Loucy (cell line): ENCODE data around the gene GSTM3.

Experiments used
- CTCF ChIP-seq: fragments of 200-600 bp; sonication (generic); conservative IDR thresholded peaks from 2 replicates; pipeline ENCODE4 v1.5.1; 2014; ENCODE audit warnings: mild to moderate bottlenecking, antibody characterized with exemption, low read length
- EZH2phosphoT487 ChIP-seq: fragments of 200-600 bp; IDR thresholded peaks from 2 replicates; pipeline ENCODE4 v1.6.1; 2018; ENCODE audit warnings: antibody characterized with exemption, mild to moderate bottlenecking, moderate library complexity, borderline replicate concordance

DNA sequence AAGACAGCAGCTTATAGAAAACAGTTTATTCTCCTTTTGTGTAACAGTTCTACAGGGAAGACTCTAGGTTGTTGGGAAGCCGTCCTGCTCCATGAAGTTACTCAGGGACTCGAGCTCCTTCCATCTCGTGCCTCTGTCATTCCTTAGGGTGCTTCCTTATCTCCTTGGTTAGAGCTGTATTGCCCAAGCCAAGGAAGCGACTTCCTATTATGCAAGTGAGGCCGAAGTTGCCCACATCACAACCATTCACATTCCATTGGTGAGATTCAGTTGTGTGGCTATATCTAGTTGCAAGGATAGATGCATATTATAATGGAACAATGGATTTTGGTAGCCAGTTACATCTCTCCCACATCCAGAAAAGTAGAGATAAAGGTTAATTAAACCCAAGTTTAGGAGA, 19.8 kb downstream of the GSTM3 start:
- TF ChIP-seq CTCF (no peak), EZH2phosphoT487 (no peak)
